GM12864 (cell line): ENCODE results near the gene SPCS1.
"Not testable (repeated sequence)": the region's sequence is repeated elsewhere in the genome, so short reads cannot be mapped to it uniquely, and the experiment has no call there.

ENCODE experiments used
- DNase-seq: peaks from one replicate; pipeline ENCODE4 v3.0.0-alpha.2; 2011; ENCODE audit warnings: low read depth
- H3K4me3 ChIP-seq: 2 replicates; pipeline ENCODE4 v1.5.1; 2011; ENCODE audit warnings: mild to moderate bottlenecking, low read depth, low read length, control low read depth
- TF ChIP-seq, protein P1 (sequence below): IDR thresholded peaks from 2 replicates; pipeline ENCODE4 v1.5.1; 2011; ENCODE audit warnings: low read depth, mild to moderate bottlenecking, moderate library complexity, low read length, control low read depth, inconsistent platforms; ENCODE audit errors: missing control alignments

Gene SPCS1

DNA sequence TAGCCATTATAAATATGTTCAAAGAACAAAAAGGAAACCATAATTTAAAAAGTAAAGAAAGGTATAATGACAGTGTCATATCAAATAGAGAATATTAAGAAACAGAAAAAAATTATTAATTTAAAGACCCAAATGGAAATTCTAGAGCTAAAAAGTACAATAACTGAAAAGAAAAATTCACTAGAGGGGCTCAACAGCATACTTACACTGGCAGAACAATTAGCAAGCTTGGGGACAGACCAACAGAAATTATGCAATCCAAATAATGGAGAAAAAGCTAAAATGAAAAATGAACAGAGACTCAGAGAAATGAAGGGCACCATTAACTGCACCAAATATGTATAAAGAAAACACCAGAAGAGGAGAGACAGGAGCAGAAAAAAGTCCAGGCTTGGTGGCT lies 13.7 kb downstream of the SPCS1 start:
- TF ChIP-seq, protein P1, sequence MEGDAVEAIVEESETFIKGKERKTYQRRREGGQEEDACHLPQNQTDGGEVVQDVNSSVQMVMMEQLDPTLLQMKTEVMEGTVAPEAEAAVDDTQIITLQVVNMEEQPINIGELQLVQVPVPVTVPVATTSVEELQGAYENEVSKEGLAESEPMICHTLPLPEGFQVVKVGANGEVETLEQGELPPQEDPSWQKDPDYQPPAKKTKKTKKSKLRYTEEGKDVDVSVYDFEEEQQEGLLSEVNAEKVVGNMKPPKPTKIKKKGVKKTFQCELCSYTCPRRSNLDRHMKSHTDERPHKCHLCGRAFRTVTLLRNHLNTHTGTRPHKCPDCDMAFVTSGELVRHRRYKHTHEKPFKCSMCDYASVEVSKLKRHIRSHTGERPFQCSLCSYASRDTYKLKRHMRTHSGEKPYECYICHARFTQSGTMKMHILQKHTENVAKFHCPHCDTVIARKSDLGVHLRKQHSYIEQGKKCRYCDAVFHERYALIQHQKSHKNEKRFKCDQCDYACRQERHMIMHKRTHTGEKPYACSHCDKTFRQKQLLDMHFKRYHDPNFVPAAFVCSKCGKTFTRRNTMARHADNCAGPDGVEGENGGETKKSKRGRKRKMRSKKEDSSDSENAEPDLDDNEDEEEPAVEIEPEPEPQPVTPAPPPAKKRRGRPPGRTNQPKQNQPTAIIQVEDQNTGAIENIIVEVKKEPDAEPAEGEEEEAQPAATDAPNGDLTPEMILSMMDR: no peak
- DNase-seq: no peak
- H3K4me3 ChIP-seq: no peak overlapping the region

DNA sequence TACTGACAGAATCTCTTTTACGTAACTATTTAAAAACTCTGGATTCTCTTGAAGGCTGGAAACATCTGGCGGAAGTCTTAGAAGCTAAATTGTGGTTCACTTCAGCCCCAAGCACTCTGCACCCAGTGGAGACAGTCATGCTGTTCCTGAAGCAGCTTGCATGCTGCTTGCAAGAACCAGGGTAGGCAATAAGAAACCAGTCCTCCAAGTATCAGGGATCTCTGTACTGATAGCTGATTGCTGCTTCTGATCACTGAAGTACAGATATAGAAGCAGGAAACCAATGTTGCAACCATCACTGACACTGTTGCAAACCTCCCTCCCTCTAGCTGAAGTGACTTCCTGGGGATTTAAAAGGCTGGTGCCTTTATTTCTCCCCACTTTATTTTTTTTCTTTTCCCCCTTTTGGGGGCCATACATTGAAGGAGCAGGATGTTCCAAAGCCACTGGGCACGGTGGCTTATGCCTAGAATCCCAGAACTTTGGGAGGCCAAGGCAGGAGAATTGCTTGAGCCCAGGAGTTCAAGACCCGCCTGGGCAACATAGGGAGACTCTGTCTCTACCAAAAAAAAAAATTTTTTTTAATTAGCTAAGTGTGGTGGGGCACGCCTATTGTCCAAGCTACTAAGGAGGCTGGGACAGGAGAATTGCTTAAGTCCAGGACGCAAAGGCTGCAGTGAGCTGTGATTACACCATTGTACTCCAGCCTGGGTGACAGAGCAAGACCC lies 15.3 kb downstream of the SPCS1 start:
- peak; percentile 75 for DNase-seq
- TF ChIP-seq, protein P1: no peak
- H3K4me3 ChIP-seq: no peak overlapping the region

DNA sequence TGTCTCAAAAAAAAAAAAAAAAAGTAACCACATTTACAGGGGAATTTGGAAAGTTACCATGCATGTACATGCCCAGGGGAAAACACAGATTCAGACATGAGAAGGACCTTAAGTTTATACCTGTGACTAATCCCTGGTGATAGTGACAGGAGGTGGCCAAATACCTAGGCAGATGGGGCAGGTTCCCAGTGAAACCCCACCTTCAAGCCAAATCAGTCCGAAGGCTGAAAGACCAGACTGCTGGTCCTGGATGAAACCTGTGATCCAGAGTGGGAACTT lies 15.8 kb downstream of the SPCS1 start:
- DNase-seq: no peak
- TF ChIP-seq, protein P1: no peak
- no peak overlapping the region for H3K4me3 ChIP-seq

DNA sequence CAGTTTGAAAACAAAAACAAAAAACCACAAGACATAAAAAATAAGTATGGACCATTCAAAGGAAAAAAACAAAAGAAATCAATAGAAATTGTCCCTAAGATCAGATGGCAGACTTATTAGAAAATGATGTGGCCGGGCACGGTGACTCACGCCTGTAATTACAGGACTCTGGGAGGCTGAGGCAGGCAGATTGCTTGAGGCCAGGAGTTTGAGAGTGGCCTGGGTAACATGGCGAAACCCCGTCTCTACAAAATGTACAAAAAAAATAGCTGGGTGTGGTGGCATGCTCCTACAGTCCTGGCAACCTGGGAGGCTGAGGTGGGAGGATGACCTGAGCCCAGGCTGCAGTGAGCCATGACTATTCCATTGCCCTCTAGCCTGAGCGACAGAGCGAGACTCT lies 16.6 kb downstream of the SPCS1 start:
- DNase-seq: no peak
- TF ChIP-seq, protein P1: no peak
- no peak overlapping the region for H3K4me3 ChIP-seq

DNA sequence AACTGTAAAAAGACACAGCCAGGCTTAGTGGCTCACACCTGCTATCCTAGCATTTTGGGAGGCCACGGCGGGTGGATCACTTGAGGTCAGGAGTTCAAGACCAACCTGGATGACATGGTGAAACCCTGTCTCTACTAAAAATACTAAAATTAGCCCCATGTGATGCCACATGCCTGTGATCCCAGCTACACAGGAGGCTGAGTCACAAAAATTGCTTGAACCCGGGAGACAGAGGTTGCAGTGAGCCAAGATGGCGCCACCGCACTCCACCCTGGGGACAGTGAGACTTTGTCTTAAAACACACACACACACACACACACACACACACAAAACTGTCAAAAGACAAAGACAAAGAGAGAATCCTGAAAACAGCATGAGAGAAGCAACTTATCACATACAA lies 18.0 kb downstream of the SPCS1 start:
- no peak for DNase-seq
- no peak overlapping the region for H3K4me3 ChIP-seq
- TF ChIP-seq, protein P1: no peak

DNA sequence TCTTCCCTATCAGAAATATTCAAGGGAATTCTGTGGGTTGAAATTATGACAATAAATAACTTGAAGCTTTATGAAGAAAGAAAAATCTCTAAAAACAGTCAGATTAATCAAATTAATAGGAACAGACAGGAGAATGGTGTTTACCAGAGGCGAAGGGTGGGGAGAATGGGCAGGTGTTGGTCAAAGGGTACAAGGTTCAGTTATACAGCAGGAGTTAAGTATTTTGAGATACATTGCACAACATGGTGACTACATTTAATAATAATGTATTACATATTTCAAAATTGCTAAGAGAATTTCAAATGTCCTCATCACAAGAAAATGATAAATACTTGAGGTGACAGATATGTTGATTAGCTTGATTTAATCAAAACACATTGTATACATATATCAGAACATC lies 18.6 kb downstream of the SPCS1 start:
- TF ChIP-seq, protein P1: no peak
- no peak for DNase-seq
- no peak overlapping the region for H3K4me3 ChIP-seq

DNA sequence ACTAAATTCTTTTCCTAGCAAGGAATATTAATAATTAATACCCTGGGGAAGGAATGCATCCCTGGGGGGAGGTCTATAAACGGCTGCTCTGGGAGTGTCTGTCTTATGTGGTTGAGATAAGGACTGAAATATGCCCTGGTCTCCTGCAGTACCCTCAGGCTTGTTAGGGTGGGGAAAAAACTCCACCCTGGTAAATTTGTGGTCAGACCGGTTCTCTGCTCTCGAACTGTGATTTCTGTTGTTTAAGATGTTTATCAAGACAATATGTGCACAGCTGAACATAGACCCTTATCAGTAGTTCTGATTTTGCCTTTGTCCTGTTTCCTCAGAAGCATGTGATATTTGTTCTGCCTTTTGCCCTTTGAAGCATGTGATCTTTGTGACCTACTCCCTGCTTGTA lies 22.8 kb downstream of the SPCS1 start:
- not testable (repeated sequence) for H3K4me3 ChIP-seq, DNase-seq
